ENCODE results near the gene SMARCB1.

GRCh38 chr22:23804781-23805291, 18.1 kb downstream of the SMARCB1 start:
- TF ChIP-seq TAF1 (IDR thresholded peaks at IDR 0.05; ENCODE audit: borderline replicate concordance, insufficient read depth, low read length) (no peak), POLR2AphosphoS5 (IDR thresholded peaks at IDR 0.05; ENCODE audit: low read depth, low read length) (no peak), REST (IDR thresholded peaks at IDR 0.05; ENCODE audit: insufficient read depth in 1 of 2, low read depth in 2 of 2, low read length in 2 of 2) (no peak)

Measured in PFSK-1 (cell line).